K562 (cell line): ENCODE data around the gene DNAAF2. TPM values are rescaled to one million over a fixed set of nuclear protein-coding genes. Genes with fewer than 3 reads are reported as not detected.
A peak's percentile ranks its signal among the peaks of the same experiment; 100 is the strongest.

Source experiments
- ATAC-seq: fragments of 200-7000 bp; cut with Tn5 transposase; 3 replicates; pipeline ENCODE4 v1.9.1; 2020; ENCODE audit warnings: moderate library complexity
- BruUV-seq: library from RNA; stranded (reverse); fragments of 400-500 nt; replicated peaks from 2 replicates; lab custom pipeline; 2021; lab: Mats Ljungman, UMichigan
- CTCF ChIA-PET: fragments of 300-600 bp; formaldehyde crosslinking; extraction: SDS; loops from one replicate; lab custom pipeline; 2021; ENCODE audit warnings: low intra/inter-chr PET ratio; lab: Yijun Ruan, JAX
- POLR2A ChIA-PET: fragments of 300-600, 350-650 bp; sonication (Branson Sonifier 250); formaldehyde crosslinking; extraction: SDS; loops from one replicate; lab custom pipeline; 2021; ENCODE audit warnings: antibody characterized with exemption, inconsistent platforms; lab: Yijun Ruan, JAX
- DNase-seq, 4 experiments: peaks; one replicate each; pipeline versions ENCODE4 v3.0.0 to v3.0.0-alpha.2; 2011 to 2018; ENCODE audit warnings: low spot score in 3 of 4, mixed read lengths in 3 of 4; ENCODE audit errors: extremely low read depth in 1 of 4
- FAIRE-seq: peaks from 2 replicates; lab custom pipeline; 2011; peaks lifted over from hg19 to GRCh38; lab: Jason Lieb, UNC
- H2AFZ ChIP-seq: 2 replicates; pipeline ENCODE4 v1.6.0; 2011; ENCODE audit warnings: low read depth, low read length, control low read depth, inconsistent platforms
- H3K27ac ChIP-seq: fragments of 200-600 bp; 3 replicates; pipeline ENCODE4 v1.8.0; 2011; ENCODE audit warnings: low read depth, mild to moderate bottlenecking, control low read depth, inconsistent platforms, low read length, moderate library complexity, mixed read lengths; ENCODE audit errors: extremely low read depth
- H3K27me3 ChIP-seq, 2 experiments: fragments of 300-600 bp in 1 of 2; 2 replicates in 1 of 2; 3 replicates in 1 of 2; pipeline versions ENCODE4 v1.6.0 to v1.8.0; 2011; ENCODE audit warnings: inconsistent platforms in 2 of 2, low read length in 2 of 2, mild to moderate bottlenecking in 1 of 2, mixed read lengths in 1 of 2, moderate library complexity in 1 of 2; ENCODE audit not compliant: control insufficient read depth in 2 of 2, insufficient read depth in 2 of 2
- H3K36me3 ChIP-seq: fragments of 300-600 bp; 3 replicates; pipeline ENCODE4 v1.8.0; 2011; ENCODE audit warnings: mild to moderate bottlenecking, low read length, inconsistent platforms; ENCODE audit not compliant: control insufficient read depth, insufficient read depth
- H3K4me1 ChIP-seq, 2 experiments: fragments of 200-600 bp in 1 of 2; replicated peaks in 1 of 2; 2 replicates in 1 of 2; 3 replicates in 1 of 2; pipeline versions ENCODE4 v1.5.1 to v1.8.0; 2011; ENCODE audit warnings: inconsistent platforms in 2 of 2, low read length in 2 of 2, mild to moderate bottlenecking in 1 of 2, mixed read lengths in 1 of 2, moderate library complexity in 1 of 2; ENCODE audit not compliant: control insufficient read depth in 2 of 2, insufficient read depth in 2 of 2
- H3K4me2 ChIP-seq: 2 replicates; pipeline ENCODE4 v1.6.1; 2011; ENCODE audit warnings: low read length, control low read depth, inconsistent platforms, mixed read lengths; ENCODE audit not compliant: insufficient read depth
- H3K4me3 ChIP-seq: fragments of 200-600 bp; sonication (generic), shearing (Covaris generic); 2 replicates; pipeline ENCODE4 v1.5.1; 2016; ENCODE audit warnings: control low read depth, inconsistent platforms
- H3K79me2 ChIP-seq: fragments of 200-600 bp; 3 replicates; pipeline ENCODE4 v1.8.0; 2011; ENCODE audit warnings: low read length, inconsistent platforms; ENCODE audit not compliant: control insufficient read depth, insufficient read depth
- H3K9ac ChIP-seq, 2 experiments: 2 replicates each; pipeline versions ENCODE4 v1.6.0 to v1.6.1; 2011; ENCODE audit warnings: low read depth in 2 of 2, low read length in 2 of 2, control low read depth in 1 of 2, inconsistent platforms in 1 of 2, mild to moderate bottlenecking in 1 of 2, mixed read lengths in 1 of 2; ENCODE audit not compliant: insufficient read depth in 1 of 2
- H3K9me1 ChIP-seq: one replicate; pipeline ENCODE4 v1.6.0; 2011; ENCODE audit warnings: inconsistent platforms, mild to moderate bottlenecking, low read length, moderate library complexity; ENCODE audit not compliant: control insufficient read depth, insufficient read depth
- H3K9me3 ChIP-seq: replicated peaks from 2 replicates; pipeline ENCODE4 v1.5.1; 2011; ENCODE audit warnings: low read depth, low read length, inconsistent platforms; ENCODE audit not compliant: control insufficient read depth, insufficient read depth
- H4K20me1 ChIP-seq: replicated peaks from 2 replicates; pipeline ENCODE4 v1.6.1; 2011; ENCODE audit warnings: low read length, inconsistent platforms, mixed read lengths; ENCODE audit not compliant: control insufficient read depth, insufficient read depth
- C11orf30 ChIP-seq: fragments of 450-650 bp; IDR thresholded peaks from 2 replicates; pipeline ENCODE4 v1.6.1; 2016; ENCODE audit warnings: low read depth, mild to moderate bottlenecking
- MAFF ChIP-seq: IDR thresholded peaks from 2 replicates; pipeline ENCODE4 v1.6.1; 2012; ENCODE audit warnings: low read length, improper control_type of control experiment
- MAFG ChIP-seq: fragments of 450-650 bp; conservative IDR thresholded peaks from 2 replicates; pipeline ENCODE4 v1.6.1; 2016; ENCODE audit warnings: missing genetic modification characterization, missing compliant biosample characterization
- MAFK ChIP-seq: IDR thresholded peaks from 2 replicates; pipeline ENCODE4 v1.6.1; 2011; ENCODE audit warnings: low read length, improper control_type of control experiment
- STAT6 ChIP-seq: sonication (generic); formaldehyde crosslinking; IDR thresholded peaks from 2 replicates; pipeline ENCODE4 v1.8.1; 2023; ENCODE audit warnings: mild to moderate bottlenecking, missing genetic modification reagents
- ZNF316 ChIP-seq: fragments of 450-650 bp; IDR thresholded peaks from 2 replicates; pipeline ENCODE4 v1.6.1; 2016
- WGBS: fragments of 100-300 bp; shearing (Covaris generic); methylation state at CpG from one replicate; pipeline ENCODE4 v1.1.6; 2016; ENCODE audit warnings: low coverage, mixed read lengths; ENCODE audit not compliant: insufficient coverage; ENCODE audit errors: missing lambda C conversion rate; 5-methylcytosine and 5-hydroxymethylcytosine counted together
- in situ Hi-C: fragments of 300-500 bp; cut with MboI; formaldehyde crosslinking; loops from 4 replicates; pipeline ENCODE4 v1.15.0; 2018; ENCODE audit warnings: inconsistent platforms, mixed read lengths
- intact Hi-C: fragments of 100-400 bp; cut with micrococcal nuclease; formaldehyde crosslinking; loops from 2 replicates; pipeline ENCODE4 v1.14.2; 2022
- polyA plus RNA-seq, 8 experiments: library from polyadenylated mRNA; depleted of rRNA in 4 of 8; stranded (reverse) in 5 of 8; unstranded in 3 of 8; fragments of >200 nt; fragmentation: Nextera tagmentation in 2 of 8; fragmentation: Illumina TruSeq in 1 of 8; extraction: Ambion mirVana in 2 of 8; extraction: Trizol in 1 of 8; gene quantifications; 2 replicates each; pipeline versions ENCODE4 v1.2.1 to v1.2.3, GENCODE V29; 2011 to 2014; ENCODE audit warnings: inconsistent platforms in 1 of 8, missing spikeins in 1 of 8
- total RNA-seq, 7 experiments: library from RNA; depleted of rRNA in 6 of 7; stranded (reverse); fragments of >200 nt in 6 of 7; fragmentation: Illumina TruSeq in 2 of 7; extraction: Trizol in 2 of 7; gene quantifications; 2 replicates each; pipeline versions ENCODE4 v1.2.1 to v1.2.3, GENCODE V29; 2011 to 2021; ENCODE audit warnings: low replicate concordance in 1 of 7

The DNAAF2 gene
- total and polyA plus RNA-seq, 9 of the 15 experiments (the other 6 are each of a cell fraction or from before 2014, with no cell fraction given): 2.4 to 14.6 (median 11.1) TPM

GRCh38 chr14:49623387-49623786 lies 11.7 kb downstream of the DNAAF2 start:
- in situ Hi-C loops: no loop called here
- intact Hi-C loops: loop anchor here (5.0 to 10.0 kb wide), 2 partner anchors 36 to 159 kb away; partner anchors contain the start of gene RPS29
- TF ChIP-seq ZNF316 (peak; percentile 85), MAFG (tag) (peak; percentile 64), MAFF (peak; percentile 64), C11orf30 (peak; percentile 79), MAFK (0 out of 2 replicates have a peak, but pooled peaks have one; percentile 35), STAT6 (CRISPR knock-in tag) (no peak)
- ChIA-PET POLR2A (interaction anchor here (0.6 to 5.3 kb wide), 5 partner anchors 8 to 229 kb away, joined by 3 to 36 read pairs (median 5); partner anchors contain the start of genes DNAAF2 and NEMF), CTCF (no interaction called here)
- H3K9ac ChIP-seq: peak overlapping the region in 1 of 2 experiments; percentile 97; a peak in 2 of 4 replicates
- H3K4me3 ChIP-seq: peak overlapping the region; percentile 24
- H3K36me3 ChIP-seq: peaks cover 53% of the 10 kb centered on the region; the same call in 1 of the 3 replicates
- DNase-seq (no peak), ATAC-seq (no peak), FAIRE-seq (no peak)
- H3K79me2 ChIP-seq: peaks cover 87% of the 10 kb centered on the region
- H4K20me1 ChIP-seq: peaks cover 7% of the 10 kb centered on the region
- peak overlapping the region; percentile 59; the same call in 2 of the 3 replicates for H3K27ac ChIP-seq
- no peaks in the 10 kb centered on the region for H3K27me3 ChIP-seq
- BruUV-seq: no TSS peak
- WGBS: 2% methylated on average over 3 of the region's 3 CpGs
- no peak overlapping the region for H2AFZ ChIP-seq
- H3K4me2 ChIP-seq: peak overlapping the region; percentile 57
- no peaks in the 10 kb centered on the region for H3K9me3 ChIP-seq
- no peaks in the 10 kb centered on the region for H3K9me1 ChIP-seq
- peaks cover 4 to 10% of the 10 kb centered on the region in 2 experiments; a peak in 3 of 5 replicates for H3K4me1 ChIP-seq
